ENCODE measurements around the gene PDCL3.

- TF ChIP-seq REST (IDR thresholded peaks at IDR 0.05; ENCODE audit: insufficient read depth in 1 of 2, low read depth in 2 of 2, low read length in 2 of 2) (no peak), POLR2AphosphoS5 (IDR thresholded peaks at IDR 0.05; ENCODE audit: low read depth, low read length) (no peak)
Measured at GRCh38 chr2:100603948-100604633, 41.3 kb downstream of the PDCL3 start.

All from PFSK-1 (cell line).